Natural killer cell (primary cell): ENCODE results near the gene PCF11. TPM values are rescaled to one million over a fixed set of nuclear protein-coding genes. Genes with fewer than 3 reads are reported as not detected.

Experiments used
- total RNA-seq, 4 donors: library from RNA; stranded (reverse); fragments of 120-200 nt in 1 of 4; gene quantifications; one replicate each; pipeline versions ENCODE4 v1.2.3 to v1.2.4, GENCODE V29; 2013 to 2022

PCF11 gene
- total RNA-seq, 3 donors from 2014 or later (not counting 1 experiment from before 2014, with no cell fraction given), result 161 to 190 (median 161) TPM

Other genes starting within 250 kb of the PCF11 start
- gene RAB30, start 85.2 kb upstream of the PCF11 start, total RNA-seq, result 10 to 100 TPM; 10.2 to 23.3 (median 20.5) TPM
- 10 to 100 TPM; 10.4 to 13.3 (median 11.6) TPM for gene ANKRD42, start 36.6 kb downstream of the PCF11 start, total RNA-seq
- gene CCDC90B, start 129.2 kb downstream of the PCF11 start, total RNA-seq, result 10 to 100 TPM; 27.3 to 30.2 (median 29.5) TPM